GM12878 (cell line): ENCODE results near the gene RINL. TPM values are rescaled to one million over a fixed set of nuclear protein-coding genes. Genes with fewer than 3 reads are reported as not detected.

Experiments
- BMI1 ChIP-seq: fragments of 450-650 bp; IDR thresholded peaks from 2 replicates; pipeline ENCODE4 v1.6.1; 2016; ENCODE audit warnings: mild to moderate bottlenecking, moderate library complexity, borderline replicate concordance
- BRCA1 ChIP-seq: IDR thresholded peaks from 2 replicates; pipeline ENCODE4 v1.6.1; 2011; ENCODE audit warnings: low read depth, low read length, improper control_type of control experiment
- DPF2 ChIP-seq: fragments of 450-650 bp; IDR thresholded peaks from 2 replicates; pipeline ENCODE4 v1.6.1; 2017; ENCODE audit warnings: mild to moderate bottlenecking
- HDAC6 ChIP-seq: fragments of 200-600 bp; sonication (generic); IDR thresholded peaks from one replicate; pipeline ENCODE4 v1.8.0; 2017; ENCODE audit warnings: antibody characterized with exemption; ENCODE audit not compliant: unreplicated experiment
- JUNB ChIP-seq: IDR thresholded peaks from 2 replicates; pipeline ENCODE4 v1.6.1; 2016; ENCODE audit warnings: antibody characterized with exemption, mild to moderate bottlenecking
- NFIC ChIP-seq: IDR thresholded peaks from 2 replicates; pipeline ENCODE4 v1.6.1; 2012; ENCODE audit warnings: low read depth, mild to moderate bottlenecking, inconsistent platforms, low read length, moderate library complexity
- POU2F2 ChIP-seq: IDR thresholded peaks from 3 replicates; pipeline ENCODE4 v1.6.1; 2011; ENCODE audit warnings: low read depth, mild to moderate bottlenecking, low read length, borderline replicate concordance
- RAD51 ChIP-seq: fragments of 450-650 bp; IDR thresholded peaks from 2 replicates; pipeline ENCODE4 v1.6.1; 2016; ENCODE audit warnings: moderate library complexity, mild to moderate bottlenecking, inconsistent platforms
- RB1 ChIP-seq: fragments of 450-650 bp; formaldehyde crosslinking; IDR thresholded peaks from 2 replicates; pipeline ENCODE4 v1.6.1; 2017; ENCODE audit warnings: mild to moderate bottlenecking, borderline replicate concordance
- RBBP5 ChIP-seq: fragments of 200-600 bp; sonication (generic); conservative IDR thresholded peaks from 2 replicates; pipeline ENCODE4 v1.6.1; 2016
- RELB ChIP-seq: fragments of 450-650 bp; IDR thresholded peaks from 2 replicates; pipeline ENCODE4 v1.6.1; 2017; ENCODE audit warnings: low read depth, mild to moderate bottlenecking, moderate library complexity
- SREBF1 ChIP-seq: IDR thresholded peaks from 2 replicates; pipeline ENCODE4 v1.6.1; 2012; ENCODE audit warnings: mild to moderate bottlenecking, low read length
- SUZ12 ChIP-seq: fragments of 200-600 bp; sonication (generic); IDR thresholded peaks from one replicate; pipeline ENCODE4 v1.6.1; 2018; ENCODE audit warnings: antibody characterized with exemption, mild to moderate bottlenecking; ENCODE audit not compliant: unreplicated experiment
- TCF3 ChIP-seq: IDR thresholded peaks from 2 replicates; pipeline ENCODE4 v1.6.1; 2012; ENCODE audit warnings: low read depth, mild to moderate bottlenecking, low read length, borderline replicate concordance; ENCODE audit not compliant: insufficient read depth
- ZBED1 ChIP-seq: IDR thresholded peaks from 2 replicates; pipeline ENCODE4 v1.6.1; 2016; ENCODE audit warnings: borderline replicate concordance
- ZNF384 ChIP-seq: IDR thresholded peaks from 2 replicates; pipeline ENCODE4 v1.6.1; 2012; ENCODE audit warnings: low read depth, mild to moderate bottlenecking, low read length, improper control_type of control experiment, borderline replicate concordance
- ZZZ3 ChIP-seq: IDR thresholded peaks from 2 replicates; pipeline ENCODE4 v1.6.1; 2011; ENCODE audit warnings: low read depth; ENCODE audit not compliant: control insufficient read depth, insufficient read length
- polyA plus RNA-seq, 11 experiments: library from polyadenylated mRNA; depleted of rRNA in 4 of 11; unstranded in 6 of 11; stranded (reverse) in 5 of 11; fragments of >200 nt; fragmentation: Nextera tagmentation in 4 of 11; fragmentation: Illumina TruSeq in 1 of 11; extraction: Ambion mirVana in 4 of 11; extraction: Trizol in 1 of 11; gene quantifications; 1 replicate in 1 of 11; 2 replicates in 10 of 11; pipeline versions ENCODE4 v1.2.1 to v1.2.3, GENCODE V29; 2011 to 2016; ENCODE audit warnings: inconsistent platforms in 2 of 11, missing spikeins in 2 of 11, low read depth in 1 of 11
- total RNA-seq, 4 experiments: library from RNA; depleted of rRNA in 3 of 4; stranded (reverse); fragments of >200 nt in 3 of 4; fragmentation: Illumina TruSeq in 1 of 4; extraction: Trizol in 1 of 4; gene quantifications; 2 replicates each; pipeline versions ENCODE4 v1.2.1 to v1.2.3, GENCODE V29; 2013 to 2021
- TF ChIP-seq, protein P1 (sequence below): fragments of 150-350 bp; IDR thresholded peaks from 2 replicates; pipeline ENCODE4 v1.6.1; 2014; ENCODE audit warnings: mild to moderate bottlenecking, low read depth, low read length
- TF ChIP-seq, protein P2 (sequence below): IDR thresholded peaks from 2 replicates; pipeline ENCODE4 v1.6.1; 2012; ENCODE audit warnings: low read depth, low read length, improper control_type of control experiment
- TF ChIP-seq, protein P3 (sequence below): fragments of 450-650 bp; IDR thresholded peaks from 2 replicates; pipeline ENCODE4 v1.6.1; 2017; ENCODE audit warnings: mild to moderate bottlenecking
- TF ChIP-seq, protein P4 (sequence below): IDR thresholded peaks from 2 replicates; pipeline ENCODE4 v1.6.1; 2011; ENCODE audit warnings: mild to moderate bottlenecking, low read depth, low read length, moderate library complexity; ENCODE audit not compliant: insufficient replicate concordance

The RINL gene
- total and polyA plus RNA-seq, 10 of the 15 experiments (the other 5 are each of a cell fraction or from before 2014, with no cell fraction given), result 14.5 to 64.2 (median 47.6) TPM

- no peak for TF ChIP-seq BRCA1
- no peak for TF ChIP-seq ZNF384
- TF ChIP-seq JUNB, result no peak
- TF ChIP-seq, protein P1, sequence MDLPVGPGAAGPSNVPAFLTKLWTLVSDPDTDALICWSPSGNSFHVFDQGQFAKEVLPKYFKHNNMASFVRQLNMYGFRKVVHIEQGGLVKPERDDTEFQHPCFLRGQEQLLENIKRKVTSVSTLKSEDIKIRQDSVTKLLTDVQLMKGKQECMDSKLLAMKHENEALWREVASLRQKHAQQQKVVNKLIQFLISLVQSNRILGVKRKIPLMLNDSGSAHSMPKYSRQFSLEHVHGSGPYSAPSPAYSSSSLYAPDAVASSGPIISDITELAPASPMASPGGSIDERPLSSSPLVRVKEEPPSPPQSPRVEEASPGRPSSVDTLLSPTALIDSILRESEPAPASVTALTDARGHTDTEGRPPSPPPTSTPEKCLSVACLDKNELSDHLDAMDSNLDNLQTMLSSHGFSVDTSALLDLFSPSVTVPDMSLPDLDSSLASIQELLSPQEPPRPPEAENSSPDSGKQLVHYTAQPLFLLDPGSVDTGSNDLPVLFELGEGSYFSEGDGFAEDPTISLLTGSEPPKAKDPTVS, result no peak
- no peak for TF ChIP-seq RB1
- TF ChIP-seq NFIC, result no peak
- TF ChIP-seq BMI1, result no peak
- TF ChIP-seq, protein P2, sequence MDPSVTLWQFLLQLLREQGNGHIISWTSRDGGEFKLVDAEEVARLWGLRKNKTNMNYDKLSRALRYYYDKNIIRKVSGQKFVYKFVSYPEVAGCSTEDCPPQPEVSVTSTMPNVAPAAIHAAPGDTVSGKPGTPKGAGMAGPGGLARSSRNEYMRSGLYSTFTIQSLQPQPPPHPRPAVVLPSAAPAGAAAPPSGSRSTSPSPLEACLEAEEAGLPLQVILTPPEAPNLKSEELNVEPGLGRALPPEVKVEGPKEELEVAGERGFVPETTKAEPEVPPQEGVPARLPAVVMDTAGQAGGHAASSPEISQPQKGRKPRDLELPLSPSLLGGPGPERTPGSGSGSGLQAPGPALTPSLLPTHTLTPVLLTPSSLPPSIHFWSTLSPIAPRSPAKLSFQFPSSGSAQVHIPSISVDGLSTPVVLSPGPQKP, result no peak
- TF ChIP-seq TCF3, result no peak
- no peak for TF ChIP-seq ZZZ3
- TF ChIP-seq SUZ12, result no peak
- no peak for TF ChIP-seq RBBP5
- peak; percentile 59; the same call in 1 of the 2 replicates for TF ChIP-seq RELB
- TF ChIP-seq, protein P3, sequence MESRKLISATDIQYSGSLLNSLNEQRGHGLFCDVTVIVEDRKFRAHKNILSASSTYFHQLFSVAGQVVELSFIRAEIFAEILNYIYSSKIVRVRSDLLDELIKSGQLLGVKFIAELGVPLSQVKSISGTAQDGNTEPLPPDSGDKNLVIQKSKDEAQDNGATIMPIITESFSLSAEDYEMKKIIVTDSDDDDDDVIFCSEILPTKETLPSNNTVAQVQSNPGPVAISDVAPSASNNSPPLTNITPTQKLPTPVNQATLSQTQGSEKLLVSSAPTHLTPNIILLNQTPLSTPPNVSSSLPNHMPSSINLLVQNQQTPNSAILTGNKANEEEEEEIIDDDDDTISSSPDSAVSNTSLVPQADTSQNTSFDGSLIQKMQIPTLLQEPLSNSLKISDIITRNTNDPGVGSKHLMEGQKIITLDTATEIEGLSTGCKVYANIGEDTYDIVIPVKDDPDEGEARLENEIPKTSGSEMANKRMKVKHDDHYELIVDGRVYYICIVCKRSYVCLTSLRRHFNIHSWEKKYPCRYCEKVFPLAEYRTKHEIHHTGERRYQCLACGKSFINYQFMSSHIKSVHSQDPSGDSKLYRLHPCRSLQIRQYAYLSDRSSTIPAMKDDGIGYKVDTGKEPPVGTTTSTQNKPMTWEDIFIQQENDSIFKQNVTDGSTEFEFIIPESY, result no peak
- TF ChIP-seq SREBF1, result no peak
- no peak for TF ChIP-seq HDAC6
- peak; percentile 33; the same call in 1 of the 2 replicates for TF ChIP-seq DPF2
- TF ChIP-seq POU2F2, result 0 out of 3 replicates have a peak, but pooled peaks have one; percentile 21
- TF ChIP-seq RAD51, result no peak
- TF ChIP-seq, protein P4, sequence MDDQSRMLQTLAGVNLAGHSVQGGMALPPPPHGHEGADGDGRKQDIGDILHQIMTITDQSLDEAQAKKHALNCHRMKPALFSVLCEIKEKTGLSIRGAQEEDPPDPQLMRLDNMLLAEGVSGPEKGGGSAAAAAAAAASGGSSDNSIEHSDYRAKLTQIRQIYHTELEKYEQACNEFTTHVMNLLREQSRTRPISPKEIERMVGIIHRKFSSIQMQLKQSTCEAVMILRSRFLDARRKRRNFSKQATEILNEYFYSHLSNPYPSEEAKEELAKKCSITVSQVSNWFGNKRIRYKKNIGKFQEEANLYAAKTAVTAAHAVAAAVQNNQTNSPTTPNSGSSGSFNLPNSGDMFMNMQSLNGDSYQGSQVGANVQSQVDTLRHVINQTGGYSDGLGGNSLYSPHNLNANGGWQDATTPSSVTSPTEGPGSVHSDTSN, result no peak
- no peak for TF ChIP-seq ZBED1
Observed at GRCh38 chr19:38852231-38853044, 25.6 kb downstream of the RINL start (continued).
